Measurements from ENCODE around the gene EXOC4. TPM values are rescaled to one million over a fixed set of nuclear protein-coding genes. Genes with fewer than 3 reads are reported as not detected.

The EXOC4 gene
- total and polyA plus RNA-seq, 2 donors (not counting 1 experiment from before 2014, with no cell fraction given): 79.6 to 158 TPM

GRCh38 chr7:133983685-133984419 lies 731.0 kb downstream of the EXOC4 start:
- no peaks in the 10 kb centered on the region for H3K9me3 ChIP-seq (ENCODE audit: control insufficient read depth, insufficient read depth, low read depth, low read length)
- no peak overlapping the region for H3K27ac ChIP-seq (ENCODE audit: insufficient read depth, low read length)
- no peak overlapping the region for H3K9ac ChIP-seq (ENCODE audit: insufficient read depth, low read length)
- H3K36me3 ChIP-seq (ENCODE audit: control insufficient read depth, insufficient read depth, low read length): no peaks in the 10 kb centered on the region
- H3K4me1 ChIP-seq (ENCODE audit: control insufficient read depth, extremely low read depth, insufficient read depth, low read length): no peaks in the 10 kb centered on the region
- no peak overlapping the region for H3K4me3 ChIP-seq (replicated peaks in 1 of 4; ENCODE audit: control extremely low read depth in 1 of 4, insufficient read depth in 1 of 4, low read depth in 3 of 4, low read length in 4 of 4)
- H3K4me2 ChIP-seq (ENCODE audit: extremely low read depth, insufficient read depth, low read length): no peak overlapping the region
- TF ChIP-seq CTCF (conservative IDR thresholded peaks at IDR 0.05 in 1 of 2, IDR thresholded peaks at IDR 0.05 in 1 of 2; ENCODE audit: low read depth in 1 of 2, low read length in 2 of 2): no peak
- no peak for TF ChIP-seq EZH2 (IDR thresholded peaks at IDR 0.05; ENCODE audit: low read length, missing control alignments)
- no peaks in the 10 kb centered on the region for H3K79me2 ChIP-seq (ENCODE audit: control insufficient read depth, insufficient read depth, low read length)
- peak in 1 of 2 donors; percentile 7 for DNase-seq (ENCODE audit: low read depth in 2 of 2)
- H4K20me1 ChIP-seq (ENCODE audit: control insufficient read depth, extremely low read depth, insufficient read depth, low read length): no peaks in the 10 kb centered on the region
- H2AFZ ChIP-seq (ENCODE audit: low read length): no peak overlapping the region
- H3K27me3 ChIP-seq (ENCODE audit: control insufficient read depth, insufficient read depth, low read length): no peaks in the 10 kb centered on the region

GRCh38 chr7:133985300-133985699 lies 732.4 kb downstream of the EXOC4 start:
- TF ChIP-seq EZH2 (IDR thresholded peaks at IDR 0.05; ENCODE audit: low read length, missing control alignments): no peak
- TF ChIP-seq CTCF (conservative IDR thresholded peaks at IDR 0.05 in 1 of 2, IDR thresholded peaks at IDR 0.05 in 1 of 2; ENCODE audit: low read depth in 1 of 2, low read length in 2 of 2): no peak
- Histone ChIP-seq H3K36me3 (ENCODE audit: control insufficient read depth, insufficient read depth, low read length) (no peaks in the 10 kb centered on the region), H3K79me2 (ENCODE audit: control insufficient read depth, insufficient read depth, low read length) (no peaks in the 10 kb centered on the region), H3K4me1 (ENCODE audit: control insufficient read depth, extremely low read depth, insufficient read depth, low read length) (no peaks in the 10 kb centered on the region), H4K20me1 (ENCODE audit: control insufficient read depth, extremely low read depth, insufficient read depth, low read length) (no peaks in the 10 kb centered on the region), H2AFZ (ENCODE audit: low read length) (no peak overlapping the region), H3K4me3 (replicated peaks in 1 of 4; ENCODE audit: control extremely low read depth in 1 of 4, insufficient read depth in 1 of 4, low read depth in 3 of 4, low read length in 4 of 4) (no peak overlapping the region), H3K4me2 (ENCODE audit: extremely low read depth, insufficient read depth, low read length) (no peak overlapping the region), H3K27me3 (ENCODE audit: control insufficient read depth, insufficient read depth, low read length) (no peaks in the 10 kb centered on the region), H3K9ac (ENCODE audit: insufficient read depth, low read length) (no peak overlapping the region), H3K27ac (ENCODE audit: insufficient read depth, low read length) (no peak overlapping the region), H3K9me3 (ENCODE audit: control insufficient read depth, insufficient read depth, low read depth, low read length) (no peaks in the 10 kb centered on the region)
- DNase-seq (ENCODE audit: low read depth in 2 of 2): no peak

- TF ChIP-seq CTCF (conservative IDR thresholded peaks at IDR 0.05 in 1 of 2, IDR thresholded peaks at IDR 0.05 in 1 of 2; ENCODE audit: low read depth in 1 of 2, low read length in 2 of 2) (no peak), EZH2 (IDR thresholded peaks at IDR 0.05; ENCODE audit: low read length, missing control alignments) (no peak)
- no peak overlapping the region for H2AFZ ChIP-seq (ENCODE audit: low read length)
- no peaks in the 10 kb centered on the region for H3K4me1 ChIP-seq (ENCODE audit: control insufficient read depth, extremely low read depth, insufficient read depth, low read length)
- H4K20me1 ChIP-seq (ENCODE audit: control insufficient read depth, extremely low read depth, insufficient read depth, low read length): no peaks in the 10 kb centered on the region
- no peak overlapping the region for H3K27ac ChIP-seq (ENCODE audit: insufficient read depth, low read length)
- no peaks in the 10 kb centered on the region for H3K9me3 ChIP-seq (ENCODE audit: control insufficient read depth, insufficient read depth, low read depth, low read length)
- DNase-seq (ENCODE audit: low read depth in 2 of 2): no peak
- H3K79me2 ChIP-seq (ENCODE audit: control insufficient read depth, insufficient read depth, low read length): no peaks in the 10 kb centered on the region
- H3K27me3 ChIP-seq (ENCODE audit: control insufficient read depth, insufficient read depth, low read length): no peaks in the 10 kb centered on the region
- no peak overlapping the region for H3K4me3 ChIP-seq (replicated peaks in 1 of 4; ENCODE audit: control extremely low read depth in 1 of 4, insufficient read depth in 1 of 4, low read depth in 3 of 4, low read length in 4 of 4)
- no peaks in the 10 kb centered on the region for H3K36me3 ChIP-seq (ENCODE audit: control insufficient read depth, insufficient read depth, low read length)
- no peak overlapping the region for H3K4me2 ChIP-seq (ENCODE audit: extremely low read depth, insufficient read depth, low read length)
- no peak overlapping the region for H3K9ac ChIP-seq (ENCODE audit: insufficient read depth, low read length)
Observed at GRCh38 chr7:133987582-133987981, 734.7 kb downstream of the EXOC4 start.

Measured in fibroblast of lung (primary cell).